Loucy (cell line): ENCODE results near the gene LUC7L.

ENCODE experiments used
- EZH2phosphoT487 ChIP-seq: fragments of 200-600 bp; IDR thresholded peaks from 2 replicates; pipeline ENCODE4 v1.6.1; 2018; ENCODE audit warnings: antibody characterized with exemption, mild to moderate bottlenecking, moderate library complexity, borderline replicate concordance
- TF ChIP-seq, protein P1 (sequence below): fragments of 200-600 bp; sonication (generic); conservative IDR thresholded peaks from 2 replicates; pipeline ENCODE4 v1.5.1; 2014; ENCODE audit warnings: mild to moderate bottlenecking, antibody characterized with exemption, low read length

DNA sequence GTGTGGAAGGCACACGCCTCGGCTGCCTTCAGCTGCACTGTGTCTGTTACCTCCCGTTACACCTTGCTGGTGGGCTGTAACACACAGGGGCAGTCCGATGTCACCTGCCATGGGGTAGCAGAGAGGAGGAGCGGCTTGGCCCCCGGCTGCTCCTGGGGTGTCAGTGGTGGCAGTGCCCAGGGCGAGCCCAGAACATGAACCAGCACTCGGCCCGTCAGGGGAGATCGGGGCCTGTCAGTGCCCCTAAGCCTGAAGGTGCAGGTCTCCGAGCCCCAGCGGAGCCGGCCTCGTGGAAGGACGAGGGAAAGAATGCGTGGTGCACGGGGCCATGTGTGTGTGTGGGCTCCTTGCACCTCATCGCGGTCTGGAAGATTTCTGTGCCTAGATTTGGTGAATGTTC lies 31.1 kb upstream of the LUC7L start:
- no peak for TF ChIP-seq EZH2phosphoT487
- TF ChIP-seq, protein P1, sequence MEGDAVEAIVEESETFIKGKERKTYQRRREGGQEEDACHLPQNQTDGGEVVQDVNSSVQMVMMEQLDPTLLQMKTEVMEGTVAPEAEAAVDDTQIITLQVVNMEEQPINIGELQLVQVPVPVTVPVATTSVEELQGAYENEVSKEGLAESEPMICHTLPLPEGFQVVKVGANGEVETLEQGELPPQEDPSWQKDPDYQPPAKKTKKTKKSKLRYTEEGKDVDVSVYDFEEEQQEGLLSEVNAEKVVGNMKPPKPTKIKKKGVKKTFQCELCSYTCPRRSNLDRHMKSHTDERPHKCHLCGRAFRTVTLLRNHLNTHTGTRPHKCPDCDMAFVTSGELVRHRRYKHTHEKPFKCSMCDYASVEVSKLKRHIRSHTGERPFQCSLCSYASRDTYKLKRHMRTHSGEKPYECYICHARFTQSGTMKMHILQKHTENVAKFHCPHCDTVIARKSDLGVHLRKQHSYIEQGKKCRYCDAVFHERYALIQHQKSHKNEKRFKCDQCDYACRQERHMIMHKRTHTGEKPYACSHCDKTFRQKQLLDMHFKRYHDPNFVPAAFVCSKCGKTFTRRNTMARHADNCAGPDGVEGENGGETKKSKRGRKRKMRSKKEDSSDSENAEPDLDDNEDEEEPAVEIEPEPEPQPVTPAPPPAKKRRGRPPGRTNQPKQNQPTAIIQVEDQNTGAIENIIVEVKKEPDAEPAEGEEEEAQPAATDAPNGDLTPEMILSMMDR = no peak
